Activated B cell treated with CpG ODN at 0.5 μM for 24 hours (primary cell): ENCODE measurements around the gene LMO7. TPM values are rescaled to one million over a fixed set of nuclear protein-coding genes. Genes with fewer than 3 reads are reported as not detected.

Experiments used
- ATAC-seq: fragments of 200-7000 bp; cut with Tn5 transposase; one replicate; pipeline ENCODE4 v1.10.0; 2021; ENCODE audit warnings: low read depth, mild to moderate bottlenecking, moderate library complexity
- CTCF ChIA-PET: fragments of 350-600 bp; sonication (Branson Sonifier 250); formaldehyde crosslinking; loops from one replicate; lab custom pipeline; 2021; ENCODE audit warnings: antibody characterized with exemption; lab: Charles Lee
- POLR2A ChIA-PET: fragments of 350-600 bp; sonication (Branson Sonifier 250); formaldehyde crosslinking; loops from one replicate; lab custom pipeline; 2021; ENCODE audit warnings: antibody characterized with exemption; lab: Charles Lee
- DNase-seq: peaks from one replicate; pipeline ENCODE4 v3.0.0; 2022
- H3K27ac Mint-ChIP-seq: one replicate; pipeline ENCODE4 v1.8.0; 2020; ENCODE audit warnings: mixed read lengths
- H3K27me3 Mint-ChIP-seq: one replicate; pipeline ENCODE4 v1.8.0; 2021; ENCODE audit warnings: mixed read lengths
- H3K36me3 Mint-ChIP-seq: one replicate; pipeline ENCODE4 v1.8.0; 2021; ENCODE audit warnings: low read depth, mixed read lengths
- H3K4me1 Mint-ChIP-seq: one replicate; pipeline ENCODE4 v1.8.0; 2021; ENCODE audit warnings: mixed read lengths
- H3K4me3 Mint-ChIP-seq: one replicate; pipeline ENCODE4 v1.8.0; 2020; ENCODE audit warnings: mild to moderate bottlenecking, mixed read lengths
- H3K9me3 Mint-ChIP-seq: one replicate; pipeline ENCODE4 v1.8.0; 2020; ENCODE audit warnings: mixed read lengths
- intact Hi-C: fragments of 100-400 bp; cut with micrococcal nuclease; formaldehyde crosslinking; loops from one replicate; pipeline ENCODE4 v1.15.1; 2024
- total RNA-seq: library from RNA; stranded (reverse); gene quantifications from 2 replicates; pipeline ENCODE4 v1.2.3, GENCODE V29; 2022
- TF ChIP-seq, protein P1 (sequence below): fragments of 200-600 bp; IDR thresholded peaks from one replicate; pipeline ENCODE4 v1.8.0; 2022; ENCODE audit warnings: antibody characterized with exemption, mild to moderate bottlenecking

LMO7 gene
- total RNA-seq, 1 donor from 2014 or later = 19.5 TPM

DNA sequence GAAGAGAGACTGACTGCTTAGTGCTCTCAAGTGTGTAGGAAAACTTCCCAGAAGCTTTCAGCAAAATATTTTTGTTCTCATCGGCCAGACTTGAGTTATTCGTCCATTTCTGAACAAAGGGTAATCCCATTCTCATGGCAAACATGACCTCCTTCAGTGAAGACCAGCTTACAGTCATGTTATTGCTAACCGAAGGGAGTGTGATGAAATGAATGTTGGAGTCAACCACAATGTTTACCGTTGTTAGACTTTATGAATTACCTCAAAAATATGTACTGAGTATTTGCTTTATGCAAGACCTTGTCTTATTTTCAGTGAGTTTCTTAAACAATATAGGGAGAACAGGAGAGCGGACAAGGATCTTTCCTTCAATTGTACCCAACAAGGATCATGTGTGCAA, 228.6 kb downstream of the LMO7 start:
- H3K27me3 Mint-ChIP-seq = peaks cover 3% of the 10 kb centered on the region
- no peak for DNase-seq
- no peak overlapping the region for H3K4me3 Mint-ChIP-seq
- CTCF ChIA-PET = no interaction called here
- H3K36me3 Mint-ChIP-seq = no peaks in the 10 kb centered on the region
- H3K27ac Mint-ChIP-seq = no peak overlapping the region
- TF ChIP-seq, protein P1, sequence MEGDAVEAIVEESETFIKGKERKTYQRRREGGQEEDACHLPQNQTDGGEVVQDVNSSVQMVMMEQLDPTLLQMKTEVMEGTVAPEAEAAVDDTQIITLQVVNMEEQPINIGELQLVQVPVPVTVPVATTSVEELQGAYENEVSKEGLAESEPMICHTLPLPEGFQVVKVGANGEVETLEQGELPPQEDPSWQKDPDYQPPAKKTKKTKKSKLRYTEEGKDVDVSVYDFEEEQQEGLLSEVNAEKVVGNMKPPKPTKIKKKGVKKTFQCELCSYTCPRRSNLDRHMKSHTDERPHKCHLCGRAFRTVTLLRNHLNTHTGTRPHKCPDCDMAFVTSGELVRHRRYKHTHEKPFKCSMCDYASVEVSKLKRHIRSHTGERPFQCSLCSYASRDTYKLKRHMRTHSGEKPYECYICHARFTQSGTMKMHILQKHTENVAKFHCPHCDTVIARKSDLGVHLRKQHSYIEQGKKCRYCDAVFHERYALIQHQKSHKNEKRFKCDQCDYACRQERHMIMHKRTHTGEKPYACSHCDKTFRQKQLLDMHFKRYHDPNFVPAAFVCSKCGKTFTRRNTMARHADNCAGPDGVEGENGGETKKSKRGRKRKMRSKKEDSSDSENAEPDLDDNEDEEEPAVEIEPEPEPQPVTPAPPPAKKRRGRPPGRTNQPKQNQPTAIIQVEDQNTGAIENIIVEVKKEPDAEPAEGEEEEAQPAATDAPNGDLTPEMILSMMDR = no peak
- no peaks in the 10 kb centered on the region for H3K9me3 Mint-ChIP-seq
- POLR2A ChIA-PET = no interaction called here
- intact Hi-C loops = no loop called here
- H3K4me1 Mint-ChIP-seq = no peaks in the 10 kb centered on the region
- ATAC-seq = no peak

DNA sequence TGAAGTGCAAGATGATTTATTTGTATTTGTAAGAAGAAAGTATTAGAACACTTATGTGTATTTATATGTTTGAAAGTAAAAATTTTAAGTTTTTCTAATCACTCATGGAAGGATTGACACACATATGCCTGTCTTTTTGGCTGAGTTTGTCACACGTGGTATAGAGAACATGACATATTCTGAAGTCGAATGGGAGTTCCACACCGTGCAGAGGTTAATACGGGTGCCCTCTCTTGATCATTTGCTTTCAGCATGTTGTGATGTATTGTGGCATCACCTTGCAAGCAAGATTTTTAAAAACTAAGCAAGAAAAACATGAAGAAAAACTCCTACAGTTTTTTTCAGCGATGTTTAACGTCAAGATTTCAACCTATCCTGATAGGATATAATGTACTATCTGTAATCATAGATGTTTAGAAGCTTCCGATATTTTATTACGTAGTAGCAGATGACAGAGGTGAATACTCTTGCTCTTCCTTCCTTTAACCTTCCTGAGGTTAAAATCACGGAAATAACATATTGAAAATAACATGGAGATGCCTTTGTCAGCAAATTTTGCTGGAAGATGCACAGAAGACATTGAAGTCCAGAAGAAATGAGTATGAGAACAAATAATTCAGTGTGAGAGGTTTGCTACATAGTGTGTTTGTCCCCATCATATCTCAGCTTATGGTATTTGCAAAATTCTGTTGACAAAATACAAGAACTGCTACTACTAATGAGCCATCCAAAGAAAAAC, 231.4 kb downstream of the LMO7 start:
- no peaks in the 10 kb centered on the region for H3K9me3 Mint-ChIP-seq
- TF ChIP-seq, protein P1 = no peak
- intact Hi-C loops = no loop called here
- ChIA-PET POLR2A (no interaction called here), CTCF (interaction anchor here (0.7 to 4.3 kb wide), 4 partner anchors 9 to 1038 kb away, joined by 3 to 44 read pairs (median 15); no protein-coding TSS in a partner anchor)
- H3K27ac Mint-ChIP-seq = no peak overlapping the region
- H3K4me3 Mint-ChIP-seq = no peak overlapping the region
- H3K36me3 Mint-ChIP-seq = no peaks in the 10 kb centered on the region
- H3K4me1 Mint-ChIP-seq = peaks cover 2% of the 10 kb centered on the region
- no peak for DNase-seq
- peaks cover 13% of the 10 kb centered on the region for H3K27me3 Mint-ChIP-seq
- no peak for ATAC-seq

- ATAC-seq = no peak
- Mint-ChIP-seq H3K4me1 (peaks cover 2% of the 10 kb centered on the region), H3K27ac (no peak overlapping the region), H3K36me3 (no peaks in the 10 kb centered on the region), H3K4me3 (no peak overlapping the region), H3K27me3 (peaks cover 13% of the 10 kb centered on the region), H3K9me3 (no peaks in the 10 kb centered on the region)
- TF ChIP-seq, protein P1 = no peak
- intact Hi-C loops = loop anchor here (1.0 to 10.0 kb wide), 5 partner anchors 175 to 1695 kb away; no protein-coding TSS in a partner anchor
- POLR2A ChIA-PET = no interaction called here
- no peak for DNase-seq
- CTCF ChIA-PET = interaction anchor here (0.7 to 4.3 kb wide), 13 partner anchors 9 to 1132 kb away, joined by 3 to 44 read pairs (median 4); no protein-coding TSS in a partner anchor
Measured at GRCh38 chr13:75869981-75870380, 233.9 kb downstream of the LMO7 start.

DNA sequence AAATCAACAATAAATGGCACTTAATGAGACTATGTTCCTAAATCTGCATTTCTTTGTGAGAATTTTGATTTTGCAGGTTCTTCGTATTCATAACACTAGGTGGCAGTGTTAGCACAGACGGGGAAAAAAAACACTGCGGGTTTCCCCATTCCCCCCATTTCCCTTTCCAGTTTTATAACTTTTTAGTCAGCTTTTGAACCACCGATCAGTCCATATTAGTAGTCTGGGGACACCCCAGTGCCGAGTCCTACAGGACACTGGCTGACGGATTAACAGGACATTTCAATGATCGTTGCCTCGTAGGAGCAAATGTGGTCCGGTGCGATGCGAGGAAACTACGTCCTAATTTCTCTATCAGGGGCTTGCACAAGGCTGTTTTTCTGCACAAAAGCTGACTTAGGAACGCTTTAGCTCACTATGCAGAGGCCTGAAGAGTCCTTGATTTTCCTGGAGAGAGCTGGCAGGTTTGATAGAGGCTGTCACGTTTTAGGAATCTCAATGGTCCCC, 234.3 kb downstream of the LMO7 start:
- no peak overlapping the region for H3K27ac Mint-ChIP-seq
- no peaks in the 10 kb centered on the region for H3K9me3 Mint-ChIP-seq
- no peak for DNase-seq

More for the DNA sequence above, 234.3 kb downstream of the LMO7 start:
- ChIA-PET POLR2A (no interaction called here), CTCF (interaction anchor here (0.7 to 4.3 kb wide), 13 partner anchors 9 to 1132 kb away, joined by 3 to 44 read pairs (median 4); no protein-coding TSS in a partner anchor)
- Mint-ChIP-seq H3K4me1 (peaks cover 2% of the 10 kb centered on the region), H3K4me3 (peak overlapping the region; percentile 25), H3K27me3 (peaks cover 13% of the 10 kb centered on the region), H3K36me3 (no peaks in the 10 kb centered on the region)
- intact Hi-C loops = loop anchor here (1.0 to 10.0 kb wide), 5 partner anchors 175 to 1694 kb away; no protein-coding TSS in a partner anchor
- ATAC-seq = no peak
- TF ChIP-seq, protein P1 = no peak
